Measurements from ENCODE around the gene SRSF4.

The SRSF4 gene

DNA sequence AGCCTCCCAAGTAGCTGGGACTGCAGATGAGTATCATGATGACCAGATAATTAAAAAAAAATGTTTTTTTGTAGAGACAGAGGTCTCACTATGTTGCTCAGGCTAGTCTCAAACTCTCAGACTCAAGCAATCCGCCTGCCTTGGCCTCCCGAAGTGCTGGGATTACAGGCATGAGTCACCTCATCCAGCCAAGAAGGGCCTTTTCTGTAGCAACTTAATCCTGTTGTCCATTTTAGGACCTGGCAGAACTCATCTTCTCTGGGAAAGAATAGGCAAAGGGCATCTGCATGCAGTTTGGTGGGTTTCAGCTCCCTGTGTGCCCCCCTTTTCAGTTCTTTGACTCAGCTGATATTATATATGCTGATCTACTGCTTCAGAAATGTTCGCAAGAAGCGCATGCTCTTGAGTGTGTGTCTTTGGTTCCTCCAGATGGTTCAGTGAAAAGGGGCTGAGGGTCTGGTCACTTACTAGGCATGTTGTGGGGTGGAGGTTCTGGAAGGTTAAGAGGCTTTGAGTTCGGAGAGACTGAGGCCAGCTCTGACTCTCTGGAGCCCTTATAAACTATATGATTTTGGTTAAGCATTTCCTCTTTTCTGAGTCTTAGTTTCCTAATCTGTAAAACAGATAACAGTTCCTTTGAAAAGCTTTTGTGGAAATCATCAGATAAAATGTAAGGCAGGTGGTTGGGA lies 19.4 kb upstream of the SRSF4 start:
- no peak for DNase-seq

DNA sequence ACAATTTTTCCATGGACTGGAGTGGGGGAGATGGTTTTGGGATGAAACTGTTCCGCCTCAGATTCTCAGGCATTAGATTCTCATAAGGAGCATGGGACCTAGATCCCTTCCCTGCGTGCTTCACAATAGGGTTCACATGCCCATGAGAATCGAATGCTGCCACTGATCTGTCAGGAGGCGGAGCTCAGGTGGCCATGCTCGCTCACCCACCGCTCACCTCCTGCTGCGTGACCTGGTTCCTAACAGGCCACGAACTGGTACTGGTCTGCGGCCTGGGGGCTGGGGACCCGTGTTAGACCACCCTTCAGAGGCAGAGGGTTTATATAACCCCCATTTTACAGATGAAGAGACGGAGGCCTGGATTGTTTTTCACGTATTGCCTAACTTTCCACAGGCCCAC lies 16.3 kb upstream of the SRSF4 start:
- DNase-seq, result no peak

DNA sequence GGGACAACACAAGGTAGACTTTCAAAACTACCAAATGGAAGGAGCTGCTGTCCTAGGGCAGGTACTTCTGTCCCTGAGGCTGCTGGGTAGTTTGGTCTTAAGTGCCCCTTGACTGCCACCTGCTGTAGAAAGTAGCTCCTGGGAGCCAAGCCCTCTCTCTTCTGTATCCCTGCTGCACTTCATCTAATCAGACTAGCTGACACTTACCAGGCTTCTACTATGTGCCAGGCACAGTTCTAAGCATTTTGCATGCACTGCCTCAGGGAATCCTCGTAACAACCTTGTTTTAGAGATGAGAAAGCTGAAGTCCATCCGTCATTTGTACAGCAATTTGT lies 15.9 kb upstream of the SRSF4 start:
- DNase-seq, result peak; percentile 11

DNA sequence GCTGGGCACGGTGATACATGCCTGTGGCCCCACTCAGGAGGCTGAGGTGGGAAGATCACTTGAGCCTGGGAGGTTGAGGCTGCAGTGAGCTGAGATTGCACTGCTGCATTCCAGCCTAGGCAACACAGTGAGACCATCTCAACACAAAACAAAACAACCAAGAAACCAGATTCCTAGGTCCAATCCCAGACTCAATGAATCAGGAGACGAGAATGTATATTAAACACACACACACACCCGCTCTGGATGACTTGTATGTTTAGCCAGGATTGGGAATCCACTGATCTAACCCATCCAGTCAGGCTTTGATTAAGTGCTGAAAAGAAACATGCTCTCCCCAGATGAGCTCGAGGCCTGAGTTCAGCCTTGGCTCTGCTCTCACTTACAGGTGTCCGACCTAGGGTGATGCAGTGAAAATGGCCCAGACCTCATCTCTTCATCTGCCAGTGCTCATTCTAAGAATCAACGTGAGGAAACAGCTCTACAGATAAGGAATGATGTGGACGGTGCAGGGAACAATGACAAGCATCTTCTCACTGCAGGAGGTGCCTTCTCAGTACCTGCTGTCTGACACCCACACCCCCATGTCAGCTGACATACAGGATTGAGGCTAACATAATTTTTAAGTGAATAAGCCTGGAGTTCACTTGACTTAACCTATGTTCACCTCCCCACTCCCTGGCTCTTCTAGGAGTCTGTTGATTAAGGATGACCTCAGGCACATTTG lies 15.3 kb upstream of the SRSF4 start:
- no peak for DNase-seq

DNA sequence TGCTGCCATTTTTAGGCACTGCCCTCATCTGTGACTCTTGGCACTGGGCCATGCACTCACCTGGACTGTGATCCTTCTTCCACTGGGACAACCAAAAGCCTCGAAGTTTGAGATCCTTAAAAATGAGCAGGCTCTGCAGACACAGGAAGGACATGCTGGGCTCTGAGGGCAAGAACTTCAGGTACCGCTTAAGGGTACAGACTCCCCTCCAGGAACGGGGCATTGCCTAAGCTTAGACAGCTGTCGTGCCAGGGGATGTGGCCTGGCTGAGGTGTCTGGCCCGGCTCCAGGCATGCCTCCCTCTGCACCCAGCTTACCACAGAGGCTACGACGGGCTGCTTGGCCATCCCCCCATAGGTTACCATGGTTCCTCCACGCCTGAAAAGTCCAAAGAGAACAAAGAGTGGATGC lies 14.2 kb upstream of the SRSF4 start:
- no peak for DNase-seq

DNA sequence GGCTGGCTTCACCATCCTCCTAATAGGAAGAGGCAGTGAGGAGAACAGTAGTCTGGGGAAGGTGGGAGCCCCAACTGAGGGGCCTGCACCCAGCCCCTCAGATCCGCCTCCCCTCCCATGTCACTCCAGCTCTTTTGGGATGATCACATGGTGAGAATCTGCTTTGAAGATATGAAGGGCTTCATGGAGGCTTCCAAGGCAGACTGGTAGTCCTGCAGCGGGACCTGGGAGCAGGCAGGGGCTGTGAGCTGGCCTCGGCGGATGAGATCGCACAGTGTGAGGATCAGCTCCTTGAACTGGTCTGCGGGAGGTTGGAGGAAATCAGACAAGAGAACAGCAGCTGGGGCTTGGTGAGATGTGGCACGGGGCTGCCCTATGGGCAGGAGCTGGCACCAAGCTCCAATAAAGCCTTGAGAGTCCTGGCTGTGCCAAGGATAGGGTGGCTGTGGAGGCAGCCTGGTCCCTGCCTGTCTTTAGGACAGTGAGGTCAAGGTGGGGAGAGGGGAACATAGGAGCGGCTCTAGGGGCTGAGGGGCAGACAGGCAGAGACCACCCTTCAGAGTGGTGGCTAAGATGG lies 12.3 kb upstream of the SRSF4 start:
- no peak for DNase-seq

DNA sequence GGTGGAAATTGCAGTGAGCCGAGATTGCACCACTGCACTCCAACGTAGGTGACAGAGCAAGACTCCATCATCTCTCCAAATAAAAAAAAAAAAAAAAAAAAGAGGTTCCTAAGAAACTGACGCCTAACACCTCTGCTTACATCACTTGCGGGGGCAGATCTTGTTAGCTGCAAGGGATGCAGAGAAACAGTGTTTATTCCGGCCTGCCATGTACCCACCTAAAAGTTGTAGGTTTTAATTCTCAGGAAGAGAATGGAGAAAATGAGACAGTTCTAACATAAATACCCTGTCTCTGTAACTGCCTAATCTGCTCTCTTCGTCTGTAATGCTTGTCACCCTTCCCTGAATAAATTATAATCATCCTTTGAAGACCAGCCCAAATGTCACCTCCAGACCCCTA lies 9.0 kb upstream of the SRSF4 start:
- DNase-seq, result no peak

DNA sequence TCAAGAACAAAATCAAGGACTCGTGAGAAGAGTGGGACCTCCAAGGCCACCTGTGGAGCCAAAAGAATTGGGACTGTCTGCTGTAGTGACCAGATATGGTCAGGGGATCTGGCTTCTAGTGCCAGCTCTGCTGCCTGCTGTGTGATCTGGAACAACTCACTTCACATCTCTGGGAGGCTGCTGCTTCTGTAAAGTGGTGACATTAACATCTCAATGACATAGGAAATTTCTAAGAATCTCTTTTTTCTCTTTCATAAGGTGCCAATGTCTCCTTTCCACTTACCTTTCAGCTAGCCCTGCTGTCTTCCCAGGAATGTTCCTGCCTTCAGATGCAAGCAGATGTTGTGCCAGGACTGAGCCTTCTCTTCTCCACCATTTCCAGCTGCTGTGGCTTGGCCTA lies 5.0 kb upstream of the SRSF4 start:
- DNase-seq, result no peak

DNA sequence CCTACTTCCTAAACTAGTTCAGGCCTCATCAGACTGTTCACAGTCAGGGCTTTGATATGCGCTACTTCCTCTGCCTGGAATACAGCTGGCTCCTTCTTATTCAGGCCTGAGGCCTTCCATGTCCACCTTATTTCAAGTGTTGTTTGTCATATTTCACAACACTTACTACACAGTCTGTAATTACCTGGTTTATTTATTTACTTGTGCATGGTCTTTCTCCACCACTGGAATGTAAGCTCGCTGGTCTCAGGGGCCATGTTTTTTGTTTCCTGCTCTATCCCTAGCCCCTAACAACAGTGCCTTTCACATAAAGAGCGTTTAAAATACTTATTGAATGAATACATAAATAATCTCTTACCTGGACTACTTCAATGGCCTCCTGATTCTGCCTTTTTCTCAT lies 4.6 kb upstream of the SRSF4 start:
- DNase-seq, result no peak

DNA sequence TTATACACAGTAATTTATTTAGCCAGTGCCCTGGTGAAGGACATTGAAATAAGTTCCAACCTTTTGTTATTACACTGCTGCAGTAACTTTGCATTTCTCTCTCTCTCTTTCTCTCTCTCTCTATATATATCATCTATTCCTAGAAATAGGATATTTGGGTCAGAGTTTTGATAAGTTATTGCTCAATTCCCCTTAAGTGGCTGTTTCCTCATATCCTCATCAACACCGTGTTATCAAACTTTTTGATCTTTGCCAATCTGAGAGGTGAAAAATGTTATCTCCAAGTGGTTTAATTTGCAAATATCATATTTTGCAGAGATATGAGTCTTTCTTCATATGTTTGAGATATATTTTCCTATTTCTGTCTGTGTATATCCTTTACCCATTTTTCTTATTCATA lies 1.6 kb upstream of the SRSF4 start:
- DNase-seq, result peak; percentile 40

DNA sequence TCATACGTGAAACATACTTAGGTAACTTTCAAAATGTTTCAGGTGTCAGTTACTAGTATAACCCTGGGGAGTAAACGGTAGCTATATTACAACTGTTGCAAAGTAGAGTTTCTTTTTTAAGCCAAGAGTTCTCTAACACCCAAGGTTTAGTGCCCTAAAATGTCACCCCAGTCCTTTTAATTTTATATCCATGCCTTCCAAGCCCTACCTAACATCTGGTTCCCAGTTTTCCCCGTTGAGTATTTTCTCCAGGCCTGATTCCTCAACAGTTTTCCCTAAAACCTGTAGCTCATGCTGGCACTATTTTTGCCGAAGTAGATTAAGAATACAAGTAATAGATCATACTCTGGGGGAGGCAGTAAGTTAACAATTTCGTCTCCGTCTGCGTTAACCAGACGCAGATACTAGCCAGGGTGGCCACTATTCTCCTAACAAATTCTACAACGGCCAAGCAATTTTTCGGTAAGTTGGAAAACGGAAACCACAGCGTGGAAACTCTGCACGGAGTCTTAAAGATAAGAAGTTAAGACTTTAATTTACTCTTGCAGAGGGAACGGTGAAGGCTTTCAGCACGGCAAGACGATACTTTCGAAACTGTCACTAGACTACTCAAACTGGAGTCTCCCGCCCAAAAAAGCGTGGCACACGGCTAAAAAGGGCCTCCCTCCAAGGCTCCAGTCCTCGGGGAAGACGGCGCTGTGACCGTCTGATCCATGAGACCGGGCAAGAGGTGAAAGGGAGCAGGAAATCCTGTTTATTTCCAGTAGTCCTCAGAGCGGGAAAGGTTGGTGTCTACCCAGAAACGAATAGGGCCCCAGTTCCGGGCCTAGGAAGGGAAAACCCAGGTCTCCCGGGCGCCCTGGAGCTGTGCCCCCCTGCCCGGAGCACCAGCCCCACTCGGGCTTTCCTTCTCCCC lies 945 bp downstream of the SRSF4 start:
- no peak for DNase-seq

DNA sequence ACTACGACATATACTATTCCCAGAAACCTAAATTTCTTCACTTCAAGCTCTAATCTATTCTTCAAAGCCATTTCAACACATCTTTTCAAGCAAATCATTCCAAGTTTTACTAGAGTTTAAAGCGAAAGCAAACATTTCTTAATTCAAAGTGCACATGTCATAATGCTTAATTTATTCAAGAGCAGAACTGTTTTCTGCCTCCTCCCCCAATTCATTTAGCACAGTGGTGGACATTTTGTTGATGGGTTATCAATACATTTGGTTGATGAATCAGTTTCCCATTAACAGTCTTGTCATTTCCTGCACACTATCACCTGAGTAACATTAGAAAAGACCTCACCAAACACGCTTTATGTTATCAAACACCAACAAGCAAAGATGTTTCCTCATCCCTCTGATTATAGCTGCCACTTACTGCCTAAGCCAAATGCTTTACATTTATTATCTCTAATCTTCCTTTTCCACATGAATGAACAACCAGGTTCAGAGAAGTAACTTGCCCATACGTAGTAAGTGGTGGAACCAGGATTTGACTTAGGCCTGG lies 2.0 kb downstream of the SRSF4 start:
- no peak for DNase-seq

DNA sequence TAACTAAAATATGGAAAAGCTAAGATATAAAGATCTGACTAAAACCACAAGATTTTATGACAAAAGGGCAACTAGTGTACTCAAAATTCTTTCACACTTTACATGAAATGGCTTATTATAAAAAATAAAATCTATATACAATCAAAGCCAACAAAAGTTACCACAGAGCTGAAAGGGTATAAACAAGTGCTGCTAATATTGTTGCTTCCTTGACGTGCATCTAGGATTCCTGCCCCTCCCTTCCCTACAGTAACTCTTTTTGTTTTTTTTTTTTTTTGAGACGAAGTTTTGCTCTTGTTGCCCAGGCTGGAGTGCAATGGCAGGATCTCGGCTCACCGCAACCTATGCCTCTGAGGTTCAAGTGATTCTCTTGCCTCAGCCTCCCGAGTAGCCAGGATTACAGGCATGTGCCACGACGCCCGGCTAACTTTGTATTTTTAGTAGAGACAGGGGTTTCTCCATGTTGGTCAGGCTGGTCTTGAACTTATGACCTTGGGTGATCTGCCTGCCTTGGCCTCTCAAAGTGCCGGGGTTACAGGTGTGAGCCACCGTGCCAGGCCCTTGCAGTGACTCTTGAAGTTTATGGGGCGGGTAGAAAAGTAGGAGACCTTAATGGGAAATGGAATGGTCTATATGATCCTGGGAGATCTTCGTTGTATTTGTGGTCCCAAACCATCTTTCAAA lies 4.5 kb downstream of the SRSF4 start:
- DNase-seq, result no peak

DNA sequence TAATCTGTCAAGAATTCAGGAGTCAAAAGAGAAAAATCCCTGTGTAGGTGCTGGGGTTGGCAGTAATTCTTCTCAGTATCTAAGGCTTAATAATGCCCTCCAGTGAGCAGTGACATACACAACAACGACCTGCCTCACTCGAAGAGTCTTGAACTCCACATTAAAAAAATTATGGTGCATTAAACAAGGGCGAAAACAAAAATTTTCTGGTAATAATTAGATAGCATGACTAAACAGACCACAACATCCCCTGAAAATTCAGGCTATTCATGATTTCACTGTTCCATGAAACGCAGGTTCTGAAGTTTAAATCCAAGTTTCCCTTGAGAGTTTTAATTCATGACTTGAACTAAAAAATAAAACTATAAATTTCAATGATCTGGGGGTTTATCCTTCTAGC lies 5.1 kb downstream of the SRSF4 start:
- DNase-seq, result no peak

DNA sequence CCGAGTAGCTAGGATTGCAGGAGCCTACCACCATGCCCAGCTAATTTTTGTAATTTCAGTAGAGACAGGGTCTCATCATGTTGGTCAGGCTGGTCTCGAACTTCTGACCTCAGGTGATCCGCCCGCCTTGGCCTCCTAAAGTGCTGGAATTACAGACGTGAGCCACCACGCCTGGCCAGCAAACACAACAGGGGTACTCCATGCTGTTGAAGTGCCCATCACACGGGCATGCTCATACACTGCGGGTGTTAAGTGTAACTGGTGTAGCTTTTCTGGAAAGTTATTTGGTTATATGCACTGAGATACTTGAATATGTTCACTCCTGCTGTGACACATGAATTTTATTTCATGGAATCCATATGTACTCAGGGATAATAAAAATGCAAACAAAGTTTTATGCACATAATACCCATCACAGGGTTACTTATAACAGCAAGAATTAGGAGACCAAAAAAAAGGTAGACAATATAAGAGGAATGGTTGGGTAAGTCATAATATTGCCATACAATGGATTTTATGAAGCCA lies 9.2 kb downstream of the SRSF4 start:
- DNase-seq, result no peak

DNA sequence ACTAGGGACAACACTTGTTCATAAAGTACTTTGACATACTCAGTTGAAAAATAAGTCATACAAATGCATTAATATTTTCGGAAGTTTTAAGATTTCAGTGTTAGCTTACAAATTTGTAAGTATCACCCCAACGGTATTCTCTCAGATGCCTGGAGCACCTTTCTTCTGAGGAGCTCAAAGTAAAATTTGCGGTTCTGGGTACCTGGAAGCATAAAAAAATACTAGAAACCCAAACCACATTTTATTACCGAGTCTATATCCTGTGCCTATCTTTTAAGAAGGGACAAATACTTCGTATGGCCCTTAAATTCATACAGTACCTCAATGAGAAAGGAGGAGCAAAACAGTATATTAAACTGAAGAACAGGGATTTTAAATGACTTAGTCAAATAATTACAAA lies 10.2 kb downstream of the SRSF4 start:
- no peak for DNase-seq

DNA sequence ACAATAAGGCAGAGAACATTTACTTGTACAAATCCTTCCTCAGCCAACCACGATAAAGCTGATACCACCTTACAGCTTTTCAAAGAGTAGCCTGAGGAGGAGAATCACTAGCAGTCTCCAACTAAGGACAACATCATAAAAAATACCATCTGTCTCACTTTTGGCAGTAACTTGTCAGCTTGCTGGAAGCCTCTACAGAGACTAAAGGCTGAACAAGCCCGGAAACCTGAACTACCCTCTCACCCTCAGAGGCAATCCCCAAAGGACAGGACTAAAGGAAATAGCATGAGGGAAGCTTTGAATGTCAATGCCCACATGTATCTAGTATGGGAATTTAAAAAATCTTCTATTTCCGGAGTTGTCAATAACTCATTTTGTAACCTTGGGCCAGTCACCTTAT lies 10.6 kb downstream of the SRSF4 start:
- no peak for DNase-seq

DNA sequence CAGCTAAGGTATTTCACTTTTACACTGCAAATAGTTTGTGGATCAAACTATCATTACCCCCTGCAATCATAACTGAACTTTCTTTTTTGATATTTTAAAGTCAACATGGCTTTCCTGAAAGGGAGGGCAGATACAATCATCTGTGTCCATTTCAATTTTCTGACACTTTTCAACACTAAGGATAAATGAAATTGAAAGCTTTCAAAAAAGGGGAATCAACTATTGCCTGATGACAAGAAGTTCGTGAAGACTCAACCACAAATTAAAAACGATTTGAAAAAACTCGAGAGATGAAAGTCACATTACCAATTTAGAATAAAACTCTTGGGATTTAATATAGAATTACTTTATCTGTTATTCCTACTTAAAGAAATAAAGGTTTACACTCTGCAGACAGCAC lies 11.7 kb downstream of the SRSF4 start:
- peak; percentile 20 for DNase-seq

DNA sequence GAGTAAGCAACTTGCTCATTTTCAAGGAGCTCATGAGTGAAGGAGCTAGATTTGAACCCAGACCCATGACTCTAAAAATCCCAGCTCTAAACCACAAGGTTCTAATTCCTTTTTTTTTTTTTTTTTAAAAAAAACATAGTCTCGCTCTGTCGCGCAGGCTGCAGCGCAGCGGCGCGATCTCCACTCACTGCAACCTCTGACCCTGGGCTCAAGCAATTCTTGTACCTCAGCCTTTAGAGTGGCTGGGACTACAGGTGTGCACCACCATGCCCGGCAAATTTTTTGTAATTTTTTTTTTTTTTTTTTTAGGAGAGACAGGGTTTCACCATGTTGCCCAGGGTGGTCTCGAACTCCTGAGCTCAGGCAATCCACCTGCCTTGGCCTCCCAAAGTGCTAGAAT lies 13.8 kb downstream of the SRSF4 start:
- DNase-seq, result no peak

DNA sequence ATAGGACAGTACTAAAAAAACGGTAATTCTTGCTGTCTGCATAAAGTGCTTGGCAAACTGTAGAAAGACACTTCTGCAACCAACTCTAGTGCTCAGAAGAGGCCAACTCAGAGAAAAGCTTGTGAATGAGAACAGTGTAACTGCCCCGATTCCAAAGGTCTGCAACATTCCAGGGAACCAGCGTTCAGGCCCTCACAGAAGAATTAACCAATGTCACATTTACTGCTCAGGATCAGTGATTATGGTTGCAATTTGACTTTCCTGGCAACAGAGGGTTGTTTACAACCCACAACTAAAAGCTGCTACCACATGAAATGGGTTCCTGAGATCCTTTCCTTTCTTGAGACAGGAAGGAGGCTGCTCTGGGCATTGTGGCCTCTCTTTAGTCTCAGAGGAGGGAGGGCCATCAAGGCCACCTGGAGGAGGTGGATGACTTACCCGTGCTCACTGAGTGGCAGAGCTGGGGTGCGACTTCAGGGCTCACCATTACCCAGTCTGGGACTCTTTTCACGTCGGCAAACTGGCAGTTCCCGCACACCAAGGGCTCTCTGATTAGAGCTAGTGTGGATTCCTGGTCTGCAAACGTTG lies 15.3 kb downstream of the SRSF4 start:
- no peak for DNase-seq

DNA sequence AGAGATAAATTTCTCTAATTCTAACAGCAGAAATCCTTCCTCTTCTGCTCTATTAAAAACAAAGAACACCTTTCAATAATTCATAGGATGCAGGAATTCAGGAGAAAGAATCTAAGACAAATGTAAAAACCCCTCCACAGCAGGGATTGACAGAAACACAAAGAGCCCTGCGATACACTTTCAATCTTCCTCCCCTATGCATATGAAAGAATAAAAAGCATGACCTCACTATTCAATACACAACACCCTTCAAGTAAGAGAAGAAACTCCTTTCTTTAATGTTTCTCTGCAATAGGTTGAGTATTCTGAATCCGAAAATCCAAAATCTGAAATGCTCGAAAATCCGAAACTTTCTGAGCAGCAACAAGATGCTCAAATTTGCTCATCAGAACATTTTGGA lies 17.1 kb downstream of the SRSF4 start:
- no peak for DNase-seq
